ENCODE measurements around the gene SUPT16H. TPM values are rescaled to one million over a fixed set of nuclear protein-coding genes. Genes with fewer than 3 reads are reported as not detected.

Gene SUPT16H
- total and polyA plus RNA-seq, 2 of the 13 experiments (the other 11 are each of a cell fraction or from before 2014, with no cell fraction given): 77.5 to 230 TPM

- TF ChIP-seq HDAC6 (IDR thresholded peaks at IDR 0.05; ENCODE audit: low read depth, low read length): no peak
- TF ChIP-seq, protein P1, sequence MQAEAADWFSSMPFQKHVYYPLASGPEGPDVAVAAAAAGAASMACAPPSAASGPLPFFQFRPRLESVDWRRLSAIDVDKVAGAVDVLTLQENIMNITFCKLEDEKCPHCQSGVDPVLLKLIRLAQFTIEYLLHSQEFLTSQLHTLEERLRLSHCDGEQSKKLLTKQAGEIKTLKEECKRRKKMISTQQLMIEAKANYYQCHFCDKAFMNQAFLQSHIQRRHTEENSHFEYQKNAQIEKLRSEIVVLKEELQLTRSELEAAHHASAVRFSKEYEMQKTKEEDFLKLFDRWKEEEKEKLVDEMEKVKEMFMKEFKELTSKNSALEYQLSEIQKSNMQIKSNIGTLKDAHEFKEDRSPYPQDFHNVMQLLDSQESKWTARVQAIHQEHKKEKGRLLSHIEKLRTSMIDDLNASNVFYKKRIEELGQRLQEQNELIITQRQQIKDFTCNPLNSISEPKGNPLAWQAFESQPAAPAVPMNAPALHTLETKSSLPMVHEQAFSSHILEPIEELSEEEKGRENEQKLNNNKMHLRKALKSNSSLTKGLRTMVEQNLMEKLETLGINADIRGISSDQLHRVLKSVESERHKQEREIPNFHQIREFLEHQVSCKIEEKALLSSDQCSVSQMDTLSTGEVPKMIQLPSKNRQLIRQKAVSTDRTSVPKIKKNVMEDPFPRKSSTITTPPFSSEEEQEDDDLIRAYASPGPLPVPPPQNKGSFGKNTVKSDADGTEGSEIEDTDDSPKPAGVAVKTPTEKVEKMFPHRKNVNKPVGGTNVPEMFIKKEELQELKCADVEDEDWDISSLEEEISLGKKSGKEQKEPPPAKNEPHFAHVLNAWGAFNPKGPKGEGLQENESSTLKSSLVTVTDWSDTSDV (CRISPR knock-in tag; IDR thresholded peaks at IDR 0.05): peak; percentile 86; the same call in 1 of the 2 replicates
- TF ChIP-seq KLF11 (CRISPR knock-in tag; IDR thresholded peaks at IDR 0.05): peak; percentile 46; the same call in 1 of the 2 replicates
- TF ChIP-seq PCBP1 (IDR thresholded peaks at IDR 0.05; ENCODE audit: borderline replicate concordance, low read depth, low read length): no peak
- TF ChIP-seq ZNF264 (CRISPR knock-in tag; IDR thresholded peaks at IDR 0.05): no peak; the same call in 1 of the 2 replicates
- no peak for TF ChIP-seq SNRNP70 (IDR thresholded peaks at IDR 0.05; ENCODE audit: low read depth, low read length)
- TF ChIP-seq, protein P2, sequence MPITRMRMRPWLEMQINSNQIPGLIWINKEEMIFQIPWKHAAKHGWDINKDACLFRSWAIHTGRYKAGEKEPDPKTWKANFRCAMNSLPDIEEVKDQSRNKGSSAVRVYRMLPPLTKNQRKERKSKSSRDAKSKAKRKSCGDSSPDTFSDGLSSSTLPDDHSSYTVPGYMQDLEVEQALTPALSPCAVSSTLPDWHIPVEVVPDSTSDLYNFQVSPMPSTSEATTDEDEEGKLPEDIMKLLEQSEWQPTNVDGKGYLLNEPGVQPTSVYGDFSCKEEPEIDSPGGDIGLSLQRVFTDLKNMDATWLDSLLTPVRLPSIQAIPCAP (CRISPR knock-in tag; IDR thresholded peaks at IDR 0.05; ENCODE audit: low read depth): no peak; the same call in 1 of the 2 replicates
- peak; percentile 75; the same call in 1 of the 2 replicates for TF ChIP-seq MTF2 (CRISPR knock-in tag; IDR thresholded peaks at IDR 0.05; ENCODE audit: borderline replicate concordance)
- no peak for TF ChIP-seq ZNF75D (CRISPR knock-in tag; IDR thresholded peaks at IDR 0.05; ENCODE audit: borderline replicate concordance)
- TF ChIP-seq ZNF576 (CRISPR knock-in tag; IDR thresholded peaks at IDR 0.05): no peak
- peak; percentile 82; the same call in 1 of the 2 replicates for TF ChIP-seq DNMT1 (CRISPR knock-in tag; IDR thresholded peaks at IDR 0.05)
- TF ChIP-seq ELF4 (CRISPR knock-in tag; IDR thresholded peaks at IDR 0.05; ENCODE audit: borderline replicate concordance): peak; percentile 93
- peak; percentile 57; the same call in 1 of the 2 replicates for TF ChIP-seq ZNF749 (CRISPR knock-in tag; IDR thresholded peaks at IDR 0.05; ENCODE audit: borderline replicate concordance)
- TF ChIP-seq, protein P3, sequence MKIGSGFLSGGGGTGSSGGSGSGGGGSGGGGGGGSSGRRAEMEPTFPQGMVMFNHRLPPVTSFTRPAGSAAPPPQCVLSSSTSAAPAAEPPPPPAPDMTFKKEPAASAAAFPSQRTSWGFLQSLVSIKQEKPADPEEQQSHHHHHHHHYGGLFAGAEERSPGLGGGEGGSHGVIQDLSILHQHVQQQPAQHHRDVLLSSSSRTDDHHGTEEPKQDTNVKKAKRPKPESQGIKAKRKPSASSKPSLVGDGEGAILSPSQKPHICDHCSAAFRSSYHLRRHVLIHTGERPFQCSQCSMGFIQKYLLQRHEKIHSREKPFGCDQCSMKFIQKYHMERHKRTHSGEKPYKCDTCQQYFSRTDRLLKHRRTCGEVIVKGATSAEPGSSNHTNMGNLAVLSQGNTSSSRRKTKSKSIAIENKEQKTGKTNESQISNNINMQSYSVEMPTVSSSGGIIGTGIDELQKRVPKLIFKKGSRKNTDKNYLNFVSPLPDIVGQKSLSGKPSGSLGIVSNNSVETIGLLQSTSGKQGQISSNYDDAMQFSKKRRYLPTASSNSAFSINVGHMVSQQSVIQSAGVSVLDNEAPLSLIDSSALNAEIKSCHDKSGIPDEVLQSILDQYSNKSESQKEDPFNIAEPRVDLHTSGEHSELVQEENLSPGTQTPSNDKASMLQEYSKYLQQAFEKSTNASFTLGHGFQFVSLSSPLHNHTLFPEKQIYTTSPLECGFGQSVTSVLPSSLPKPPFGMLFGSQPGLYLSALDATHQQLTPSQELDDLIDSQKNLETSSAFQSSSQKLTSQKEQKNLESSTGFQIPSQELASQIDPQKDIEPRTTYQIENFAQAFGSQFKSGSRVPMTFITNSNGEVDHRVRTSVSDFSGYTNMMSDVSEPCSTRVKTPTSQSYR (CRISPR knock-in tag; IDR thresholded peaks at IDR 0.05; ENCODE audit: borderline replicate concordance): no peak
- TF ChIP-seq DR1 (CRISPR knock-in tag; IDR thresholded peaks at IDR 0.05): 0 out of 2 replicates have a peak, but pooled peaks have one; percentile 8
- TF ChIP-seq CREB1 (IDR thresholded peaks at IDR 0.05): peak; percentile 85
- TF ChIP-seq CREB1 (CRISPR knock-in tag; IDR thresholded peaks at IDR 0.05): no peak; the same call in 1 of the 2 replicates
- TF ChIP-seq ZNF781 (CRISPR knock-in tag; IDR thresholded peaks at IDR 0.05; ENCODE audit: borderline replicate concordance, not compliant biosample characterization): peak; percentile 92
- TF ChIP-seq SMARCE1 (IDR thresholded peaks at IDR 0.05; ENCODE audit: borderline replicate concordance): no peak
- peak; percentile 82 for TF ChIP-seq POGK (CRISPR knock-in tag; conservative IDR thresholded peaks at IDR 0.05)
- TF ChIP-seq MED1 (CRISPR knock-in tag; IDR thresholded peaks at IDR 0.05): no peak
Observed at GRCh38 chr14:21383848-21384493, at the start of gene SUPT16H (continued).

All from HepG2 (cell line).